GM19324 (cell line): ENCODE measurements around the gene ACOT13.
"Not testable (repeated sequence)": the region's sequence is repeated elsewhere in the genome, so short reads cannot be mapped to it uniquely, and the experiment has no call there.

Experiments
- ATAC-seq: cut with Tn5 transposase; IDR thresholded peaks from one replicate; pipeline ENCODE4 v1.9.1; 2021; ENCODE audit warnings: mild to moderate bottlenecking, moderate library complexity; ENCODE audit not compliant: unreplicated experiment, low FRiP score

The ACOT13 gene

GRCh38 chr6:24666641-24667377 lies at the start of gene ACOT13, which contains the start of gene TDP2:
TSS of gene ACOT13 (plus strand) at chr6:24667077. CDS start at chr6:24667264, 187 bp downstream.
TSS of gene TDP2 (minus strand) at chr6:24666899. CDS start at chr6:24666862, 37 bp downstream.
- ATAC-seq = peak; percentile 98

DNA sequence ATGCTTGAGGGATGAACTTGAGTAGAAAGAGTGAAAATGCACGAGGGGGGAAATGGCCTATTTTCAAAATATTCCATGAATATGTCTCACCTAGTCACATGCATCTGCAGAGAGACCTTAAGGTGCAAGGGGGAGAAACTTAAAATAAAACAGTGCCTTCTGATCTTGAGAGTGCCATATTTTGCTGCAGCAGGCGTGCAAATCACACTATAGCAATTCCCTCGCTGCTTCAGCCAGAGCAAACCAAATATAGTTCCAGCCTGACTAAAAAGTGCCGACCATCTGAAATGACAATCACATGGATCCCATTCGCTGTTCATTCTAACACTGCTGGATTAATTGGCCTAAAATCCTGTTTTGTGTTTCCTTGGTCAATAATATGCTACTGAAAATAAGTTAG lies 47.2 kb upstream of the ACOT13 start:
- ATAC-seq = no peak

DNA sequence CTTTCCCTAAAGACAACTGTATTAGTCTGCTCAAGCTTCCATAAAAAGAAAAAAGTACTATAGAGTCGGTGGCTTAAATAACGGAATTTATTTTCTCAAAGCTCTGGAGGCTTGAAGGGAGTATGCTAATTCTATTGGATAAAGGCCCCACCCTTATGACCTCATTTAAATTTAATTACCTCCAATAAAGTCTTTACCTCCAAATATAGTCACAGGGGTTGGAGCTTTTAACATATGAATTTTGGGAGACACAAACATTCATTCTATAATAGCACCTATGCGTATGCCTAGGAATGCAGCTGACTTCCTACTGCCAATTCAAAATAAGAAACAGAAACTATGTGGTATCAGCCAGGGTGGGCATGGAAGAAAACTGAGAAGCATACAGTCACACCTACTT lies 46.2 kb upstream of the ACOT13 start:
- no peak for ATAC-seq

GRCh38 chr6:24621626-24622289 lies 45.1 kb upstream of the ACOT13 start:
- no peak for ATAC-seq

GRCh38 chr6:24630856-24631505 lies 35.9 kb upstream of the ACOT13 start:
- ATAC-seq = no peak

DNA sequence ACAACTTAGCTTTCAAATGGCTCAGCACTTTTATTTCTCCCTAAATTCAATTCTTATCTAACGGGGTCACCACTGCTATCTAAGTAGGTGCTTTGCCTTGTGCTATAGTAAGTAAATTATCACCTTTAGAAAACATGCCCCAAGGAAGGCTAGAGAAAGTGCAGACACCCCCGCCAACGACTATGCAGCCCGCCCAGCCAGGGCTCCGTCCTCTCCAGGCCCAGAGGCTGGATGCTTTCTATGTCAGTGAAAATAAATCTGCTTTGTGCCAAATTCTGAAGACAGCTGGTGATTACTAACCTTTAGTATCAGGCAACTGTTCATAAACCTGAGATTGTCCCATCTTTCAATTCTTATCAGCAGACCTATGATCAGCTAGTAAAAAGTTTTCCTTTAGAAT lies 35.2 kb upstream of the ACOT13 start:
- ATAC-seq = no peak

- ATAC-seq = no peak
These were observed 34.3 kb upstream of the ACOT13 start for GRCh38 chr6:24632573-24632972.

DNA sequence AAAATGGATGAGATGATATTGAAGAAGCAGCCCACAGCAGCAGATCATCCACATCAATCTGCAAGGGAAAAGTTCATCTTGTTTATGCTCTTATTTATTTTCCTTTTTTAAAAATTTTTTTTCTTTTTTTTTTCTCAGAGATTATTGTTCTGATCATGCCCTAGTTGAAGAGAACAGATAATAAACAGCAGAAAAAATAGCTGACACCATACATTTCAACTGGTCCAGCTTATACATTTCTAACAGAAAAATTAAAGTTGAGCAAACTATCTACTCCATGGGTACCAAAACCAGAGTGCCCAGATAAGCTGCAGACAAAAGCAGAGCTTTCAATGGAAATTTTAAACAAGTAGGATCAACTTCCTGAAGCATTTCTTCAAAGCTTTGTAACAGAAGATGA lies 30.2 kb upstream of the ACOT13 start:
- no peak for ATAC-seq

GRCh38 chr6:24640166-24640565 lies 26.7 kb upstream of the ACOT13 start:
- ATAC-seq = no peak

GRCh38 chr6:24640631-24641030 lies 26.2 kb upstream of the ACOT13 start:
- ATAC-seq = not testable (repeated sequence)

- no peak for ATAC-seq
These were observed 24.8 kb upstream of the ACOT13 start for GRCh38 chr6:24642061-24642460.

- ATAC-seq = no peak
These were observed 23.0 kb upstream of the ACOT13 start for GRCh38 chr6:24643920-24644319.

GRCh38 chr6:24644377-24644776 lies 22.5 kb upstream of the ACOT13 start:
- ATAC-seq = no peak

- ATAC-seq = no peak
These were observed 20.1 kb upstream of the ACOT13 start for GRCh38 chr6:24646771-24647170.

- no peak for ATAC-seq
These were observed 18.6 kb upstream of the ACOT13 start for GRCh38 chr6:24648276-24648675.

DNA sequence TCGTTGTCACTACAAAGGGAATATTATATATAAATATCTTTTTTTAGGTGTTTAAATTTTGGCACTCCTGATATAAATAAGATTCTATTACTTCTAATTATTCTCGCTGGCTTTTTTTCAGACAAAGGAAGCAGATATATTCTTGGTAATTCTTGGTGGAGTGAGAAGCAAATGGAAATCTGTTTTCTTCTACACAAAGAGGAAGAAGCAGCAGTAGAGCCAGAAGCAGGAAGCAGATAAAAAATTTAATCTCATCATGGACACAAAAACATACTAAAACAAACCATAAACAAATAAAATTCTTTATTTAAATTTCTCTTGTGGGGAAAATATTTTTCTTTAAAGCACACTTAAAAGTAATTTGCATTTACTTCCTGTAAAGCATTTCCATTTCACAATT lies 17.2 kb upstream of the ACOT13 start:
- ATAC-seq = no peak

DNA sequence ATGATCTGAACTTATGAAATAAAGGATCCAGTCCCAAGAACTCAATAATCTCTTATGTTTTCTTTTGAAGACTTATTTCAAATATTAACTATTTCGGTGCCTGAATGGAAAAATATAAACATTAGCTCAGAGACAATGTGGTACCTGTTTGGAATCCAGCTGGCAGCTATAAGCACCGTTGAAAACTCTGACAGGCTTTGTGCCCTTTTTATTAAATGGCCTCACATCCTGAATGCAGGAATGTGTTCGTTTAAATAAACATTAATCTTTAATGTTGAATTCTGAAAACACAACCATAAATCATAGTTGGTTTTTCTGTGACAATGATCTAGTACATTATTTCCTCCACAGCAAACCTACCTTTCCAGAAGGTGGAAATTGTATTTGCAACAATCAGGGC lies 16.5 kb upstream of the ACOT13 start:
- no peak for ATAC-seq

- no peak for ATAC-seq
These were observed 11.7 kb upstream of the ACOT13 start for GRCh38 chr6:24655215-24655614.

DNA sequence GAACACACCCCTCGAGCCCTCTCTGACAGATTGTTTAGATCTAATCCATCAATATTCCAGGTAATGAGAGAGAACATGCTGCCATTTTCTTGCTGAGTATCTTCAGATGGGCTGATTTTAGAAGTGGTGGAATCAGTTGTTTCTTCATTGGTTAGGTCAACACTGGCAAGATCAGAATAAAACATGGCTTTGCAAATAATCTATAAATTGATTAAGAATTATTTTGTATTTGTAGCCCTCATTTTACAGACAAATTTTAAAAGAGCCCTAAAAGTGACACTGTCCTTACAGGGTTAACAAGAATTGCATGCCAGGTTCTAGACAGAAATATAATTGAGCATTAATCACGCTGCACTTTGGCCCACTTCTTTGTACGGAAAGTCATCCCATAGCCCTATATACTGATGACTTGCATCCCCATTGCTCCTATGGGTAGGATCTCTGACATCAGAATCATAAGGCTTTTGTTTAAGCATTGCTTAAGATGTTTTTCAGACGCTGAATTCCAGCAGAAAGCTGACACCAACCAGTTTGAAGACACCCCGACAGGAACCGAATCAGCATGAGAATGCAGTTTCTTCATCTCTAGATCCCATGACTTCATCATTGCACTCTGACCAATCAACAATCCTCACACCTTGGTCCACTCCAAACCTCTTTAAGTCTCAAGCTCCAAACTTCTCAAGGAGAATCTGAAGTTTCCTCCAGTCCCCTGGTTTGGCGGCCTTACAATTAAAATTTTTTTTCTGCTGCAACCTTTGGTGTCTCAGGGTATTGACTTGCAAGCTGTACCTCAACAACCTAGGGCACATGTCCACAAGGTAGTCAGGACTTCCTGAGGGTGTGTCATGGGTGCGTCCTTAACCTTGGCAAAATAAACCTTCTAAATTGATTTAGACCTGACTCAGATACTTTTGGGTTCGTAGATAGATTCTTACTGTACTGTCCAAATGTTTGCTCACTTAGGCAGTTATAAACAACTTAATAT lies 8.0 kb upstream of the ACOT13 start:
- no peak for ATAC-seq

GRCh38 chr6:24659561-24659960 lies 7.3 kb upstream of the ACOT13 start:
- ATAC-seq = no peak
